ENCODE results near the gene RCOR2.
A peak's percentile ranks its signal among the peaks of the same experiment; 100 is the strongest.
"Not testable (repeated sequence)": the region's sequence is repeated elsewhere in the genome, so short reads cannot be mapped to it uniquely, and the experiment has no call there.

Gene RCOR2

DNA sequence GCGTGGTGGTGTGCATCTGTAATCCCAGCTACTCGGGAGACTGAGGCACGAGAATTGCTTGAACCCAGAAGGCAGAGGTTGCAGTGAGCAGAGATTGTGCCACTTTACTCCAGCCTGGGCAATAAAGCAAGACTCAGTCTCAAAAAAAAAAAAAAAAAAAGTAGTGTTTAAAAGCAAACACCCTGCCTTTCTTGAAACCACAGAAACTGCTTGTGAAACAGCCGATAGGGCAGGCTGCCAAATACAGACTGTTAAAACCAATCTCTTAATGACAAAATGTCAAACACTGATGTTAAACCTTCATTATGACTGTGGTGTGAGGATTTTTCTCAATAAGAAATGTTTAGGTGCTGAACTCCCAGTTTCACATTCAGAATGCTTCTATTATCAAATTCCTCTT, 50.8 kb downstream of the RCOR2 start:
- DNase-seq (ENCODE audit: extremely low read depth, insufficient read length) = peak; percentile 66
- Histone ChIP-seq H3K36me3 (ENCODE audit: control insufficient read depth, insufficient read depth, low read length) (peaks cover 6% of the 10 kb centered on the region), H3K27me3 (replicated peaks; ENCODE audit: control insufficient read depth, insufficient read depth, low read length) (no peaks in the 10 kb centered on the region), H3K4me3 (replicated peaks; ENCODE audit: low read depth, low read length) (no peak overlapping the region)
- TF ChIP-seq, protein P1, sequence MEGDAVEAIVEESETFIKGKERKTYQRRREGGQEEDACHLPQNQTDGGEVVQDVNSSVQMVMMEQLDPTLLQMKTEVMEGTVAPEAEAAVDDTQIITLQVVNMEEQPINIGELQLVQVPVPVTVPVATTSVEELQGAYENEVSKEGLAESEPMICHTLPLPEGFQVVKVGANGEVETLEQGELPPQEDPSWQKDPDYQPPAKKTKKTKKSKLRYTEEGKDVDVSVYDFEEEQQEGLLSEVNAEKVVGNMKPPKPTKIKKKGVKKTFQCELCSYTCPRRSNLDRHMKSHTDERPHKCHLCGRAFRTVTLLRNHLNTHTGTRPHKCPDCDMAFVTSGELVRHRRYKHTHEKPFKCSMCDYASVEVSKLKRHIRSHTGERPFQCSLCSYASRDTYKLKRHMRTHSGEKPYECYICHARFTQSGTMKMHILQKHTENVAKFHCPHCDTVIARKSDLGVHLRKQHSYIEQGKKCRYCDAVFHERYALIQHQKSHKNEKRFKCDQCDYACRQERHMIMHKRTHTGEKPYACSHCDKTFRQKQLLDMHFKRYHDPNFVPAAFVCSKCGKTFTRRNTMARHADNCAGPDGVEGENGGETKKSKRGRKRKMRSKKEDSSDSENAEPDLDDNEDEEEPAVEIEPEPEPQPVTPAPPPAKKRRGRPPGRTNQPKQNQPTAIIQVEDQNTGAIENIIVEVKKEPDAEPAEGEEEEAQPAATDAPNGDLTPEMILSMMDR (IDR thresholded peaks at IDR 0.05; ENCODE audit: insufficient read depth, low read length, poor library complexity, severe bottlenecking) = no peak

DNA sequence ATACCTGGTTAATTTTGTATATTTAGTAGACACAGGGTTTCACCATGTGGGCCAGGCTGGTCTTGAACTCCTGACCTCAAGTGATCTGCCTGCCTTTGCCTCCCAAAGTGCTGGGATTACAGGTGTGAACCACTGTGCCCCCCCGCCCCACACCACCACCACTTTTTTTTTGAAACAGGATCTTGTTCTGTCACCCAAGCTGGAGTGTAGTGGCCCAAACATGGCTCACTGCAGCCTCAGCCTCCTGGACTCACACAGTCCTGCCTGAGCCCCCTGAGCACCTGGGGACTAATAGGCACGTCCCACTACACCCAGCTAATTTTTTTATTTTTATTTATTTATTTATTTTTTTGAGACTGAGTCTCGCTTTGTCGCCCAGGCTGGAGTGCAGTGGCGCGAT, 53.3 kb downstream of the RCOR2 start:
- not testable (repeated sequence) for H3K4me3 ChIP-seq (replicated peaks; ENCODE audit: low read depth, low read length); DNase-seq (ENCODE audit: extremely low read depth, insufficient read length); H3K27me3 ChIP-seq (replicated peaks; ENCODE audit: control insufficient read depth, insufficient read depth, low read length); H3K36me3 ChIP-seq (ENCODE audit: control insufficient read depth, insufficient read depth, low read length)

DNA sequence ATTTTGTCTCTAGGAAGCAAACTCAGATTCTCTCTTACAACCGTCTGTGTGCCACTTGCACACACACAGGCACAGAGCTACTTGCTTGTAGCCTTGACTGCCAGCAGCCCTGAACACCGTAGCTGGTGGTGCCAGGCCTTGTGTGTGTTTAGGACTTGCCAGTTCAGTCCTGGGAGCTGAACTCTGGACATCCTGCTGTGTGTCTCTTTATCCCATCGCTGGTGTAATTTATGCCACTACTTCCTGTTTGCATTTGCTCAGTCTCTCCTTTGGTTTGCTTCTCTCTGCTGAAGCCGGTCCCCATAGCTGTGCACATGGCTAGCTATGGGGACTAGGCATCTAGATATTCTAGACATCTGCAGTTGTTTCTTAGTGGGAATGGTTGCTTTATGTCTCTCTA, 54.0 kb downstream of the RCOR2 start:
- no peak for DNase-seq (ENCODE audit: extremely low read depth, insufficient read length)
- Histone ChIP-seq H3K27me3 (replicated peaks; ENCODE audit: control insufficient read depth, insufficient read depth, low read length) (no peaks in the 10 kb centered on the region), H3K36me3 (ENCODE audit: control insufficient read depth, insufficient read depth, low read length) (peaks cover 5% of the 10 kb centered on the region), H3K4me3 (replicated peaks; ENCODE audit: low read depth, low read length) (no peak overlapping the region)
- TF ChIP-seq, protein P1 (IDR thresholded peaks at IDR 0.05; ENCODE audit: insufficient read depth, low read length, poor library complexity, severe bottlenecking) = no peak
